ENCODE data around the gene RAPGEF3.

The RAPGEF3 gene

DNA sequence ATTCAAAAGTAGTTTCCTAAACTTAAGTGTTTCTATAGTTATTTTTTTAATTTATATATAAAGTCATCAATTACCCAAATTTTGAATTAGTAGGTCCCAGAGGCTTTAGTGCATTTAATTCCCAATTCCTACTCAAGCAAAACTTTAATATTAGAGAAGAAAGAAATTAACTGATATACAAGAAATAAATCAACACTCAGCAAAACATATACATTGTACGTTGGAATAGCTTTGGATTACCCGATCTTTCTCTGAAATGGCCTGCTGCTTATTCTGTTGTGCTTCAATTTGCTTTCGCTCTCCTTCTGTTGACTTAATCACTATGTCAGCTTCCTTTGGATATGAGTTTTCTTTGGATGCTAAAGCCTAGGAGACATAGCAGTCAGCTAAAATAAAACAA, 71.0 kb downstream of the RAPGEF3 start:
- Histone ChIP-seq H3K4me2 (ENCODE audit: low read length) (no peak overlapping the region), H3K9ac (no peak overlapping the region), H3K36me3 (ENCODE audit: control insufficient read depth, insufficient read depth, low read length) (no peaks in the 10 kb centered on the region), H3K9me3 (ENCODE audit: control insufficient read depth, low read length) (no peaks in the 10 kb centered on the region), H3K4me1 (peaks cover 3% of the 10 kb centered on the region), H3K4me3 (ENCODE audit: low read depth, low read length) (no peak overlapping the region), H3K27me3 (ENCODE audit: control insufficient read depth, insufficient read depth, low read length) (no peaks in the 10 kb centered on the region), H3K79me2 (no peaks in the 10 kb centered on the region), H3K27ac (no peak overlapping the region), H2AFZ (no peak overlapping the region)
- TF ChIP-seq, protein P1, sequence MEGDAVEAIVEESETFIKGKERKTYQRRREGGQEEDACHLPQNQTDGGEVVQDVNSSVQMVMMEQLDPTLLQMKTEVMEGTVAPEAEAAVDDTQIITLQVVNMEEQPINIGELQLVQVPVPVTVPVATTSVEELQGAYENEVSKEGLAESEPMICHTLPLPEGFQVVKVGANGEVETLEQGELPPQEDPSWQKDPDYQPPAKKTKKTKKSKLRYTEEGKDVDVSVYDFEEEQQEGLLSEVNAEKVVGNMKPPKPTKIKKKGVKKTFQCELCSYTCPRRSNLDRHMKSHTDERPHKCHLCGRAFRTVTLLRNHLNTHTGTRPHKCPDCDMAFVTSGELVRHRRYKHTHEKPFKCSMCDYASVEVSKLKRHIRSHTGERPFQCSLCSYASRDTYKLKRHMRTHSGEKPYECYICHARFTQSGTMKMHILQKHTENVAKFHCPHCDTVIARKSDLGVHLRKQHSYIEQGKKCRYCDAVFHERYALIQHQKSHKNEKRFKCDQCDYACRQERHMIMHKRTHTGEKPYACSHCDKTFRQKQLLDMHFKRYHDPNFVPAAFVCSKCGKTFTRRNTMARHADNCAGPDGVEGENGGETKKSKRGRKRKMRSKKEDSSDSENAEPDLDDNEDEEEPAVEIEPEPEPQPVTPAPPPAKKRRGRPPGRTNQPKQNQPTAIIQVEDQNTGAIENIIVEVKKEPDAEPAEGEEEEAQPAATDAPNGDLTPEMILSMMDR (IDR thresholded peaks at IDR 0.05), result no peak

DNA sequence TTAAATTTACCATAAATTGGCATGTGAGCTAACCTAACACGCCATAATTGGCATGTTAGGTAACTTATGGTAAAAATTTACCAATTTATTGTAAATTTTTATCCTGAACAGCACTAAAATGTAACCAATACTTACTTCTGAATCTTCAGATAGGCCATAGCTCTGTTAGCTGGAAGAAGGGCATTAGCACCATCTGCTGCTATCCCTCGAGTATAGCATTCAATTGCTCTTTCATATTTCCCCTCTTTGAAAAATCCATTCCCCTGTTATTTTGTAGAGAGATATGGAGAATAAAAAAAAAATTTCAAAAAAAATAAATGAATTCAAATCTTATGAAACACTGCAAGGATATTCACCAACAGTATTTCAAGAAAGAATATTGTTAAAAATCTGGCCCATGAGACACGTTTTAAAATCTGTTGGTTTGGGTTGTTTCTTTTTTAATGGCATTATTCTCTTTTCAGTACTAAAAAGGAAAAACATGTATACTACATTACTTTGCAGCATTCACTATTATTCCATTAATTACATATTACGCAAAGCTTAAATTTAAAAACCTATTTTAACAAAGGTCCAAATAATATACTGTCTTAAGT, 71.9 kb downstream of the RAPGEF3 start:
- Histone ChIP-seq H3K4me1 (peaks cover 7% of the 10 kb centered on the region), H3K9me3 (ENCODE audit: control insufficient read depth, low read length) (no peaks in the 10 kb centered on the region), H3K27ac (no peak overlapping the region), H3K4me2 (ENCODE audit: low read length) (no peak overlapping the region), H3K4me3 (ENCODE audit: low read depth, low read length) (no peak overlapping the region), H3K27me3 (ENCODE audit: control insufficient read depth, insufficient read depth, low read length) (no peaks in the 10 kb centered on the region), H3K9ac (no peak overlapping the region), H3K79me2 (no peaks in the 10 kb centered on the region), H2AFZ (no peak overlapping the region), H3K36me3 (ENCODE audit: control insufficient read depth, insufficient read depth, low read length) (no peaks in the 10 kb centered on the region)
- TF ChIP-seq, protein P1 (IDR thresholded peaks at IDR 0.05), result peak; percentile 70

All from parathyroid adenoma (tissue), 2 donors.